IgD-negative memory B cell (primary cell): ENCODE results near the gene FSTL3. TPM values are rescaled to one million over a fixed set of nuclear protein-coding genes. Genes with fewer than 3 reads are reported as not detected.
"Not testable (repeated sequence)": the region's sequence is repeated elsewhere in the genome, so short reads cannot be mapped to it uniquely, and the experiment has no call there.

Experiments
- H3K27ac Mint-ChIP-seq, 3 donors: one replicate each; pipeline ENCODE4 v1.8.0; 2020 to 2022; ENCODE audit warnings: mild to moderate bottlenecking in 3 of 3, mixed read lengths in 3 of 3, moderate library complexity in 1 of 3
- H3K27me3 Mint-ChIP-seq: one replicate; pipeline ENCODE4 v1.8.0; 2021; ENCODE audit warnings: mixed read lengths
- H3K36me3 Mint-ChIP-seq: one replicate; pipeline ENCODE4 v1.8.0; 2020; ENCODE audit warnings: mild to moderate bottlenecking, mixed read lengths
- H3K4me1 Mint-ChIP-seq, 3 donors: one replicate each; pipeline ENCODE4 v1.8.0; 2020 to 2022; ENCODE audit warnings: mixed read lengths in 3 of 3, mild to moderate bottlenecking in 1 of 3
- H3K4me3 Mint-ChIP-seq, 4 donors: one replicate each; pipeline ENCODE4 v1.8.0; 2020 to 2022; ENCODE audit warnings: mild to moderate bottlenecking in 4 of 4, mixed read lengths in 4 of 4, moderate library complexity in 3 of 4
- H3K9me3 Mint-ChIP-seq, 3 donors: one replicate each; pipeline ENCODE4 v1.8.0; 2020 to 2021; ENCODE audit warnings: mixed read lengths in 3 of 3, mild to moderate bottlenecking in 1 of 3
- polyA plus RNA-seq: library from polyadenylated mRNA; unstranded; fragments of 300-500 nt; fragmentation: Illumina TruSeq; gene quantifications from one replicate; pipeline ENCODE4 v1.2.3, GENCODE V29; 2021

The FSTL3 gene
- polyA plus RNA-seq, 1 donor from 2014 or later: 1.7 TPM

GRCh38 chr19:718991-719512 is 42.9 kb downstream of the FSTL3 start:
- H3K9me3 Mint-ChIP-seq: peaks cover 1 to 7% (median 5%) of the 10 kb centered on the region in 3 donors
- peaks cover 0 to 5% (median 3%) of the 10 kb centered on the region in 3 donors for H3K4me1 Mint-ChIP-seq
- H3K4me3 Mint-ChIP-seq: no peak overlapping the region
- peaks cover 27% of the 10 kb centered on the region for H3K27me3 Mint-ChIP-seq
- no peak overlapping the region for H3K27ac Mint-ChIP-seq
- peaks cover 1% of the 10 kb centered on the region for H3K36me3 Mint-ChIP-seq

GRCh38 chr19:719636-720344 is 43.6 kb downstream of the FSTL3 start:
- peaks cover 1% of the 10 kb centered on the region for H3K36me3 Mint-ChIP-seq
- peaks cover 27% of the 10 kb centered on the region for H3K27me3 Mint-ChIP-seq
- H3K4me3 Mint-ChIP-seq: no peak overlapping the region
- peaks cover 1 to 7% (median 5%) of the 10 kb centered on the region in 3 donors for H3K9me3 Mint-ChIP-seq
- H3K4me1 Mint-ChIP-seq: peaks cover 0 to 5% (median 3%) of the 10 kb centered on the region in 3 donors
- H3K27ac Mint-ChIP-seq: no peak overlapping the region

DNA sequence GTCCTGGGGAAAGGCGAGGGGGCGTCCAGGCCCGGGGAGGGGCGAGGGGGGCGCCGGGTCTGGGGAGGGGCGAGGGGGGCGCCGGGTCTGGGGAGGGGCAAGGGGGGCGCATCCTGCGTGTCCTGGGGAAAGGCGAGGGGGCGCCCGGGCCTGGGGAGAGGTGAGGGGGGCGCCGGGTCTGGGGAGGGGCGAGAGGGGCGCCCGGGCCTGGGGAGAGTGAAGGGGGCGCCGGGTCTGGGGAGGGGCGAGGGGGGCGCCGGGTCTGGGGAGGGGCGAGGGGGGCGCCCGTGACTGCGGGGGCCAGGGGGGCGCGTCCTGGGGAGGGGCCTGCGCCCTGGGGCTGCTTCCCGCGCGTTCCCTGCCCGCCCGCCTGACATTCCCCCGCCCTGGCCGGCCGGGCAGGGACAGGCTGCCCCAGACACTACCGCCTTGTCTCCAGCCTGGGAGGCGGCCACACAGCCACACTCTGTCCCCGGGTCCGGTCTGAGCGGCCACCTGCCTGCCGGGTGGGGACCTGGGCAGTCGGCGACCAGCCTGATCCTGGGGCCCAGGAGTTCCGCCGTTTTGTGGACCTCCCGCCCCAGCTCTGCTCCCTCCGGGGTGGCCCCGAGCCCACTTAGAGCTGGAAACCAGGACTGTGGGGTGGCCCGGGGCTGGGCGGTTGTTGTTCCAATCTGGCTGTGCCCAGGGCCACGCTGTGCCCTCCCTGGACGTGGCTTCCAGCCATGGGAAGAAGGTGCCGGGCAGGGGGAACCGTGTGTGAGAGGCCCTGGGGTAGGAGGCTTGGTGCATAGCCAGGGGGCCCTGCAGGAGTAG is 44.4 kb downstream of the FSTL3 start:
- Mint-ChIP-seq H3K4me1 (peaks cover 0 to 5% (median 3%) of the 10 kb centered on the region in 3 donors), H3K27me3 (peaks cover 24% of the 10 kb centered on the region), H3K36me3 (peaks cover 1% of the 10 kb centered on the region), H3K27ac (no peak overlapping the region), H3K9me3 (peaks cover 0 to 4% (median 4%) of the 10 kb centered on the region in 3 donors), H3K4me3 (no peak overlapping the region)

DNA sequence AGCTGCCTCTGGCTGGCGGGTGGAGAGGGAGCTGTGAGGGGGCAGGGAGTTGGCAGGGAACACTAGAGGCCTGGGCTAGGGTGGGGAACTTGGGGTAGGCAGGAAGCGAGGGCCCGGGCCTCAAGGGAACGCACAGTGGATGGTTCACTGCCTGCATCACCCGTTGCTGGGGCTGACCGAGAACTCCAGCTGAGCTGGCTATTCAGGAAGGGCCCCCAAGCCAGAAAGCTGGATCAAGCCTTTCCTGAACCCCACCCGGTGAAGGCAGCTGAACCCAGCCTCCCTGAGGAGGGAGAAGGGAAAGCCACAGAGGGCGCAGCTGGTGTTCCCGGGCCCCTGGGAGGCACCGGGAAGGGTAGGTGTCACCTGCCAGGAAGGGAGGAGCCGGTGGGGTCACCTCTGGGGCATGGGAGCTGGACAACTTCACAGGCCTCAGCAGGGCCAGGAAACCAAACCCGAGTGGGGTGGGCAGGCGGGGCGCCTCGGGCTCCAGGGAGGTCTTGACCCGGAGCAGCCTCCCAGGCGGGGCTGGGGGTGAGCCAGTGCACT is 46.4 kb downstream of the FSTL3 start:
- peak overlapping the region in 3 of 4 donors; percentile 44 to 68 (median 52) for H3K4me3 Mint-ChIP-seq
- peaks cover 2% of the 10 kb centered on the region for H3K36me3 Mint-ChIP-seq
- peaks cover 26% of the 10 kb centered on the region for H3K27me3 Mint-ChIP-seq
- no peak overlapping the region for H3K27ac Mint-ChIP-seq
- no peaks in the 10 kb centered on the region for H3K9me3 Mint-ChIP-seq
- peaks cover 0 to 5% (median 3%) of the 10 kb centered on the region in 3 donors for H3K4me1 Mint-ChIP-seq

DNA sequence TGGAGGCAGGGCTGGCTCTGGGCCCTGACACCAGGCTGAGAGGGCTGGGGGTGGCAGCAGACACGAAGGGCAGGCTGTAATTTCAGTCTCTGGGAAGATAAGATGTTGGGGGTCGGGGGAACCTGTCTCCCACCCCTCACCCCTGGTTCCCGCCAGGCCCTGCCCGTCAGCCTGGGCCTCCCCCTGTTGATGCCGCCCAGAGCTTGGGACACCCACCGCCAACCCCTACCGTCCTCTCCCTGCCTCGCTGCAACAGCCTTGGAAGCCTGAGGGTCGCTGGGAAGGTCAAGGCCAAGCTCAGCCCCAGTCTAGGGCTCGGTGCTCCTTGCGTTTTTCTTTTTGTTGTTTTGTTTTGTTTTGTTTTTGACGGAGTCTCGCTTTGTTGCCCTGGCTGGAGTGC is 47.1 kb downstream of the FSTL3 start:
- Mint-ChIP-seq H3K36me3 (peaks cover 1% of the 10 kb centered on the region), H3K9me3 (no peaks in the 10 kb centered on the region), H3K27me3 (peaks cover 20% of the 10 kb centered on the region), H3K27ac (no peak overlapping the region), H3K4me3 (no peak overlapping the region), H3K4me1 (peaks cover 0 to 6% (median 3%) of the 10 kb centered on the region in 3 donors)

GRCh38 chr19:723714-724113 is 47.5 kb downstream of the FSTL3 start:
- H3K27me3 Mint-ChIP-seq: peaks cover 15% of the 10 kb centered on the region
- no peaks in the 10 kb centered on the region for H3K9me3 Mint-ChIP-seq
- H3K4me3 Mint-ChIP-seq: no peak overlapping the region
- peaks cover 1% of the 10 kb centered on the region for H3K36me3 Mint-ChIP-seq
- no peak overlapping the region for H3K27ac Mint-ChIP-seq
- H3K4me1 Mint-ChIP-seq: peaks cover 0 to 6% (median 3%) of the 10 kb centered on the region in 3 donors

GRCh38 chr19:725461-726089 is 49.4 kb downstream of the FSTL3 start:
- Mint-ChIP-seq H3K36me3 (peaks cover 1% of the 10 kb centered on the region), H3K9me3 (no peaks in the 10 kb centered on the region), H3K27me3 (peaks cover 15% of the 10 kb centered on the region), H3K4me3 (no peak overlapping the region), H3K27ac (no peak overlapping the region), H3K4me1 (peaks cover 0 to 6% (median 3%) of the 10 kb centered on the region in 3 donors)

DNA sequence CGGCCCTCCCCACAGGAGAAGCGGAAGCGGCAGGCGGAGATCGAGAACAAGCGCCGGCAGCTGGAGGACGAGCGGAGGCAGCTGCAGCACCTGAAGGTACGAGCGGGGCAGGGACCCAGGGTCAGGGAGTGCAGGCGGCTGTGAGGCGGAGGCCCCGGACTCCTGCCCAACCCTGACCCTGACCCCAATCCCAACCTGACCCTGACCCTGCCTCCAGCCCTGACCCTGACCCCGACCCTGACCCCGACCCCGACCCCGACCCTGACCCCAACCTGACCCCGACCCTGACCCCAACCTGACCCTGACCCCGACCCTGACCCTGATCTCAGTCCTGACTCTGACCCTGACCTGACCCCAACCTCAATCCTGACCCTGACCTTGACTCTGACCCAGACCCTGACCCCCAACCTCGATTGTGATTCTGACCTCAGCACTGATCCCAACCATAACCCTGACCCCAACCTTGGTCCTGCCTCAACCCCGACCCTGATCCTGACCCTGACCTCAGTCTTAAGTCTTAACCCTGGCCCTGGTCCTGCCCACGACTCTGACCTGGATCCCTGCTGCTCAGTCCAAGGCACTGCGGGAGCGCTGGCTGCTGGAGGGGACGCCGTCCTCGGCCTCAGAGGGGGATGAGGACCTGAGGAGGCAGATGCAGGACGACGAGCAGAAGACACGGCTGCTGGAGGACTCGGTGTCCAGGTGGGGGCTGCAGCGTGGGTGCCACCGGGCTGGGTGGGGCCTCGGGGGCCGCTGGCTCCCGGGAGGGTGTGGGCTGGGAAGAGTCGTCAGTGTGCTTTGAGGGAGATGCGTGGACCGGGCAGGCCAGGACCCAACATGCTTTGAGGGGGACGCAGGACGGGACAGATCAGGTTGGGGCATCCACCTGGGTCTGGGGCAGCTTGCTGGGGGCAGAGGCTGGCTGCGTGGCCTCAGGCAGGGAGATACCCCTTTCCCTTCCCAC is 51.1 kb downstream of the FSTL3 start:
- peaks cover 15% of the 10 kb centered on the region for H3K27me3 Mint-ChIP-seq
- H3K9me3 Mint-ChIP-seq: no peaks in the 10 kb centered on the region
- H3K27ac Mint-ChIP-seq: no peak overlapping the region
- H3K4me3 Mint-ChIP-seq: no peak overlapping the region
- H3K4me1 Mint-ChIP-seq: peaks cover 0 to 5% (median 3%) of the 10 kb centered on the region in 3 donors
- H3K36me3 Mint-ChIP-seq: peaks cover 1% of the 10 kb centered on the region

DNA sequence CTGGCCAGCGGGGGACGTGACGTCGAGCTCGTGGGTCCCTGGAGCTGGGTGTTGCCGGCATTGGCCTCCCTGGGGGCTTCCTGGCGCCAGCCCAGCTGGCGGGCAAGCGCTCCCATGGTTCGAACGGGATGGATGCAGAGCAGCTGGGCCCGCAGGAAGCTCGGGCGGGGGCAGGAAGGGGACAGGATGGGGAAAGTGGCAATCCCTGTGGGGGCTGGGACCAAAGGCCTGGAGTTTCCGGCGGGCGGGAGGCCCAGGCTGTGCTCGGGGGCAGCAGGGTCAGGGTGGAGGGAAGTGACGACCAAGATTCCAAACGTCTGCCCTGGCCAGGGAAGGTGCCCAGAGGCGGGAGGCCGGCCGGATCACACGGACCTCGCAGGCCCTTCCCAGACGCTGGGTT is 51.8 kb downstream of the FSTL3 start:
- peaks cover 1% of the 10 kb centered on the region for H3K36me3 Mint-ChIP-seq
- peaks cover 12% of the 10 kb centered on the region for H3K27me3 Mint-ChIP-seq
- no peaks in the 10 kb centered on the region for H3K9me3 Mint-ChIP-seq
- no peak overlapping the region for H3K4me3 Mint-ChIP-seq
- peaks cover 0 to 1% (median 0%) of the 10 kb centered on the region in 3 donors for H3K4me1 Mint-ChIP-seq
- H3K27ac Mint-ChIP-seq: no peak overlapping the region

GRCh38 chr19:729564-729963 is 53.4 kb downstream of the FSTL3 start:
- not testable (repeated sequence) for H3K27ac Mint-ChIP-seq, H3K4me3 Mint-ChIP-seq, H3K9me3 Mint-ChIP-seq, H3K4me1 Mint-ChIP-seq, H3K36me3 Mint-ChIP-seq
- peaks cover 11% of the 10 kb centered on the region for H3K27me3 Mint-ChIP-seq

DNA sequence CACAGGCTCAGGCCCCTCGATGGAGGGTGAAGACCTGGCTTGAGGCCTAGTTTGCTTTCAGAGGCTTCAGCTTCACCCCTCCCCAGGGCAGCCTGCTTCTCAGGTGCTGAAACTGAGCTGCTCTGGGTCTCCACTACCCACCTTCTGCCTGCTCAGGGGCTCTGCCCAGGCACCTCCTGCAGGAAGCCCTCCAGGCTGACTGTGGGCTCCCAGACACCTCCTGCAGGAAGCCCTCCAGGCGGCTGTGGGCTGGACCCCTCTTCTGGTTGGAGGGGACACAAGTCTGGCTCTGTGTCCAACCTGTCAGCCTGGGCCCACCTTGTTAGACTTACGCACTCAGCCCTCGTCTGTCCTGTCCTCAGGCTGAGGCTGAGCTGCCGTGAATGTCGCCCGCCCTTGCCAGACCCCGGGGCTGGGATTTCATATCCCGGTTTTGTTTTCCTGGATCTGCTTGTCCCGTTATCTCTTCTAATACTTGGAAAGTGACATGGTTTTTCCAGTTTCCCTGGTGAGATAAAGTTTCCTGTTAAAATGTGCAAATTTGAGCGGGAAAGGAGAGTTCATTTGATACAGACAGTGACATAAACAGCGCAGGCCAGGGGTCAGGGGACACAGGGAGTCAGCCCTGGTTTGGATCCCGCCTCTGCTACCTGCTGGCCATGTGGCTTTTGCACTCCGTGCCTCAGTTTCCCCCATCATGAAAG is 53.9 kb downstream of the FSTL3 start:
- Mint-ChIP-seq H3K4me3 (no peak overlapping the region), H3K4me1 (peaks cover 4 to 6% (median 5%) of the 10 kb centered on the region in 3 donors), H3K36me3 (peaks cover 3% of the 10 kb centered on the region), H3K27me3 (peaks cover 11% of the 10 kb centered on the region), H3K27ac (no peak overlapping the region), H3K9me3 (no peaks in the 10 kb centered on the region)

DNA sequence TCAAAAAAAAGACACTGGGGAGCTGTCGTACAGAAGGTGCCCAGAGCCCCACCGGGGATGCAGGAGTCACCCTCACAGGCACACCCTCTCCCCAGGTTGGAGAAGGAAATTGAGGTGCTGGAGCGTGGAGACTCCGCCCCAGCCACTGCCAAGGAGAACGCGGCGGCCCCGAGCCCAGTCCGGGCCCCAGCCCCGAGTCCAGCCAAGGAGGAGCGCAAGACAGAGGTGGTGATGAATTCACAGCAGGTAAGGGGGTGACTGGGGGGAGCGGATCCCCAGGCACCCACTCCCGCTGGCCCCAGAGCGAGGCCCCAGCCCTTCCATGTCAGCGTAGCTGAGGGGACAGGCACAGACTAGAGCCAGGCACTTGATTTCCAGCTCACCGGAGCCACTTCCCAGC is 54.8 kb downstream of the FSTL3 start:
- Mint-ChIP-seq H3K4me1 (peaks cover 4 to 6% (median 5%) of the 10 kb centered on the region in 3 donors), H3K27me3 (peaks cover 6% of the 10 kb centered on the region), H3K36me3 (peaks cover 3% of the 10 kb centered on the region), H3K27ac (no peak overlapping the region), H3K9me3 (no peaks in the 10 kb centered on the region), H3K4me3 (no peak overlapping the region)
